ENCODE results near the gene DDO. TPM values are rescaled to one million over a fixed set of nuclear protein-coding genes. Genes with fewer than 3 reads are reported as not detected.

Gene DDO
- total and polyA plus RNA-seq, 4 donors: 0.79 to 3.1 (median 2.0) TPM

GRCh38 chr6:110366256-110366655 lies 49.1 kb downstream of the DDO start:
- DNase-seq (no peak), ATAC-seq (ENCODE audit: insufficient read depth, low FRiP score) (no peak)
- H3K9ac ChIP-seq (ENCODE audit: insufficient read depth in 1 of 2, low read length in 2 of 2): no peak overlapping the region
- H3K27ac ChIP-seq (ENCODE audit: low read depth in 1 of 2, low read length in 1 of 2): no peak overlapping the region
- H3K36me3 ChIP-seq (ENCODE audit: control insufficient read depth in 4 of 4, insufficient read depth in 4 of 4, low read length in 4 of 4): no peaks in the 10 kb centered on the region
- TF ChIP-seq CTCF (IDR thresholded peaks at IDR 0.05; ENCODE audit: control extremely low read depth, extremely low read depth): no peak
- H3K9me3 ChIP-seq (ENCODE audit: control insufficient read depth in 4 of 4, insufficient read depth in 3 of 4, low read length in 3 of 4): no peaks in the 10 kb centered on the region
- no peak overlapping the region for H3K4me3 ChIP-seq
- no peaks in the 10 kb centered on the region for H3K4me1 ChIP-seq (ENCODE audit: control insufficient read depth in 5 of 5, insufficient read depth in 5 of 5, low read length in 5 of 5)
- WGBS, 2 donors: 74 to 82% methylated on average over 2 of the region's 2 CpGs
- H3K27me3 ChIP-seq (ENCODE audit: control insufficient read depth in 3 of 3, insufficient read depth in 3 of 3, low read length in 2 of 3): no peaks in the 10 kb centered on the region

GRCh38 chr6:110364364-110365105 lies 50.8 kb downstream of the DDO start:
- Histone ChIP-seq H3K9me3 (ENCODE audit: control insufficient read depth in 4 of 4, insufficient read depth in 3 of 4, low read length in 3 of 4) (no peaks in the 10 kb centered on the region), H3K4me1 (ENCODE audit: control insufficient read depth in 5 of 5, insufficient read depth in 5 of 5, low read length in 5 of 5) (peaks cover 0 to 6% (median 0%) of the 10 kb centered on the region in 5 donors), H3K27me3 (ENCODE audit: control insufficient read depth in 3 of 3, insufficient read depth in 3 of 3, low read length in 2 of 3) (no peaks in the 10 kb centered on the region), H3K36me3 (ENCODE audit: control insufficient read depth in 4 of 4, insufficient read depth in 4 of 4, low read length in 4 of 4) (no peaks in the 10 kb centered on the region), H3K27ac (ENCODE audit: low read depth in 1 of 2, low read length in 1 of 2) (no peak overlapping the region), H3K9ac (ENCODE audit: insufficient read depth in 1 of 2, low read length in 2 of 2) (no peak overlapping the region), H3K4me3 (no peak overlapping the region)
- WGBS, 2 donors: 69 to 80% methylated on average over 5 of the region's 5 CpGs
- DNase-seq (no peak), ATAC-seq (ENCODE audit: insufficient read depth, low FRiP score) (no peak)
- TF ChIP-seq CTCF (IDR thresholded peaks at IDR 0.05; ENCODE audit: control extremely low read depth, extremely low read depth): no peak

DNA sequence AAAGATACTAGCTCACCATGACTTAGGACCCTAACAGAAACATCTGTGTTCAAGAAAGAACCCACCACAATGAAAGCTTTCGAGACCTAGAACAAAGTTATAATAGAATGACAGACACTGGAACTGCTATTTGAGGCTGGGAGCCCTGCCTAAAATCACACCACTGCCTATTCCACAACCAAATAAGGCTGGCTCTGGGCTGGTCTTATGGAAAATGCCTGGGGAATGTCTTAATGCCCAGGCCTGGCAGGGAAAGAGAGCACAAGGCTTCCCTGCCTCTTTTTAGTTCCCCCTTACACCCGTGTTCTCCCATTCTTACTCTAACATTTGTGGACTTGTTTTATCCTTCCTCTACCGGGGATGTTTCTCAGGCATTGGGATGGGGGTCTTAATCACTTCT lies 51.6 kb downstream of the DDO start:
- no peak overlapping the region for H3K27ac ChIP-seq (ENCODE audit: low read depth in 1 of 2, low read length in 1 of 2)
- no peak for ATAC-seq (ENCODE audit: insufficient read depth, low FRiP score)
- 85 to 87% methylated on average over 3 of the region's 3 CpGs for whole genome bisulfite sequencing, 2 donors

More for the DNA sequence above, 51.6 kb downstream of the DDO start:
- H3K9ac ChIP-seq (ENCODE audit: insufficient read depth in 1 of 2, low read length in 2 of 2): no peak overlapping the region
- H3K4me1 ChIP-seq (ENCODE audit: control insufficient read depth in 5 of 5, insufficient read depth in 5 of 5, low read length in 5 of 5): peaks cover 0 to 13% (median 3%) of the 10 kb centered on the region in 5 donors
- no peak for TF ChIP-seq CTCF (IDR thresholded peaks at IDR 0.05; ENCODE audit: control extremely low read depth, extremely low read depth)
- H3K9me3 ChIP-seq (ENCODE audit: control insufficient read depth in 4 of 4, insufficient read depth in 3 of 4, low read length in 3 of 4): no peaks in the 10 kb centered on the region
- DNase-seq: no peak
- H3K36me3 ChIP-seq (ENCODE audit: control insufficient read depth in 4 of 4, insufficient read depth in 4 of 4, low read length in 4 of 4): no peaks in the 10 kb centered on the region
- no peak overlapping the region for H3K4me3 ChIP-seq
- H3K27me3 ChIP-seq (ENCODE audit: control insufficient read depth in 3 of 3, insufficient read depth in 3 of 3, low read length in 2 of 3): no peaks in the 10 kb centered on the region

Measured in lung (tissue), 12 donors.